ENCODE data around the gene KCTD13.
"Not testable (repeated sequence)": the region's sequence is repeated elsewhere in the genome, so short reads cannot be mapped to it uniquely, and the experiment has no call there.

The KCTD13 gene

DNA sequence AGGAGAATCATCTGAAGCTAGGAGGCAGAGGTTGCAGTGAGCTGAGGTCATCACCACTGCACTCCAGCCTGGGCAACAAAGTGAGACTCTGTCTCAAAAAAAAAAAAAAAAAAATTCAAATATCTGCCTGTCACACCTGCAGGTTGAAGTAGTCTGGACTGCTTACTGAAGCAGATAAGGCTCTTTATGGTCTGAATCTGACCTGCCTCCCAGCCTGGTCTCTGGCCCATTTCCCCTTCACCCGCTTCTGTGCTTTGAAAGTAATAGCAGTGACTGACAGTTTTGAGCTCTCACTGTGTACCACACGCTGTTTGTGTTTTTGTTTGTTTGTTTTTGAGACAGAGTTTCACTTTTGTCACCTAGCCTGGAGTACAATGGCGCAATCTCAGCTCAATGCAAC, 32.5 kb downstream of the KCTD13 start:
- Histone ChIP-seq H3K9me3 (ENCODE audit: control insufficient read depth, insufficient read depth, low read length) (no peaks in the 10 kb centered on the region), H3K4me1 (ENCODE audit: insufficient read depth, low read length) (no peaks in the 10 kb centered on the region; the same call in none of the 2 replicates), H3K9ac (ENCODE audit: low read depth, low read length) (no peak overlapping the region)

DNA sequence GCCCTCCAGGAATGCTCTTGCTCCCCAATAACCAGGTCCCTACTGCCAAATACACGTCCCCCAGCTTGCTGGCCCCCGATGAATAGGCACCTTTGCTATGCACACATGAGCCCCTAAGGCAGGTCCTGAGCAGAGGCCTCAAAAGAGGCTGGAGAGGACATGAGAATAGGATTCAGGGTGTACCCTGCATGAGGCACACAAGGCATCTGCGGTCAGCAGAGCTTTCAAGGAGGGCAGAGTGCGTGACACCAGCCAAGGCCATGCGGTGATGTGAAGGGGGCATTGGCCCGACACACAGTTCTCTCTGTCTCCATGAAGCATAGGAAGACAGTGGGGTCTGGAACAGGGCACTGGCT, 33.6 kb downstream of the KCTD13 start:
- H3K9me3 ChIP-seq (ENCODE audit: control insufficient read depth, insufficient read depth, low read length): no peaks in the 10 kb centered on the region

More for the DNA sequence above, 32.5 kb downstream of the KCTD13 start:
- no peaks in the 10 kb centered on the region for H3K36me3 ChIP-seq (ENCODE audit: insufficient read depth, low read length)

DNA sequence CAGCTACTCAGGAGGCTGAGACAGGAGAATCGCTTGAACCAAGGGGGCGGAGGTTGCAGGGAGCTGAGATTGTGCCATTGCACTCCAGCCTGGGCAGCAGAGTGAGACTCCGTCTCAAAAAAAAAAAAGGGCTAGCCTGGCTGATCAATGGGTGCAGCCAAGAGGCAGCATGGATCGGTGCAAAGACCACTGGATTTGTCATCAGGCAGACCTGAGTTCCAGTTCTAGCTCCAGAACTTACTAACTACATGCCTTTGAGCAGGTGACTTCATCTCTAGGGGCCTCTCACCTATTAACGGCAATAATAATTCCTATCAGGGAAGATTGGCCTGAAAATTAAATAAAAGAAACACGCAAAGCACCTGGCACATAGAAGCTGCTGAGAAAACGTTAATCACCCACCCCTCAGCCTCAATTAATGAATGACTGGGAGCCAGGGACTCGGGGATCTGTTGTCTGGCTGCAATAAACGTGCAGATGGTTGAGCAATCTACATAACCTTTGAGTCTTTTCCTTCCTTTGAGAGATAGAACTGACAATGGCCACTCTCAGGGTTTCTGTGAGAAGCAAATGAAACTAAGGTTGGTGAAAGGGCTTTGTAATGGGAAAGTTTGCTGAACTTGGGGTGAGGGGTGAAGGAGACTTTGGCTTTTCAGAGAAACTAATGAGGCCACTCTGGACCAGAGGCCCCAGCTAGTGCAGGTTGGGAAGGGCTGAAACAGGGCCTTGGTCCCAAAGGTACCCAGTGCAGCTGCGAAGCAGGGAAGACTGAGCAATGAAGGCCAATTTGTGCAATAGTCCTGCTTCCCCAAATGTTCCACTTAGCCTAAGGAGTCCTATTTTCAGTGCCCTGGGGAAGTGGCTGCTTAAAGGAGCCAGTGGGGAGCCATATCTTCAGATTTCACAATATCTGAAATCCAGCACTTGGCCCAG, 34.2 kb downstream of the KCTD13 start:
- no peaks in the 10 kb centered on the region for H3K9me3 ChIP-seq (ENCODE audit: control insufficient read depth, insufficient read depth, low read length)
- no peaks in the 10 kb centered on the region for H3K4me1 ChIP-seq (ENCODE audit: insufficient read depth, low read length)
- no peak overlapping the region for H3K9ac ChIP-seq (ENCODE audit: low read depth, low read length)
- H3K36me3 ChIP-seq (ENCODE audit: insufficient read depth, low read length): no peaks in the 10 kb centered on the region

More for the DNA sequence above, 33.6 kb downstream of the KCTD13 start:
- no peaks in the 10 kb centered on the region for H3K4me1 ChIP-seq (ENCODE audit: insufficient read depth, low read length)
- no peaks in the 10 kb centered on the region for H3K36me3 ChIP-seq (ENCODE audit: insufficient read depth, low read length)
- no peak overlapping the region for H3K9ac ChIP-seq (ENCODE audit: low read depth, low read length)

DNA sequence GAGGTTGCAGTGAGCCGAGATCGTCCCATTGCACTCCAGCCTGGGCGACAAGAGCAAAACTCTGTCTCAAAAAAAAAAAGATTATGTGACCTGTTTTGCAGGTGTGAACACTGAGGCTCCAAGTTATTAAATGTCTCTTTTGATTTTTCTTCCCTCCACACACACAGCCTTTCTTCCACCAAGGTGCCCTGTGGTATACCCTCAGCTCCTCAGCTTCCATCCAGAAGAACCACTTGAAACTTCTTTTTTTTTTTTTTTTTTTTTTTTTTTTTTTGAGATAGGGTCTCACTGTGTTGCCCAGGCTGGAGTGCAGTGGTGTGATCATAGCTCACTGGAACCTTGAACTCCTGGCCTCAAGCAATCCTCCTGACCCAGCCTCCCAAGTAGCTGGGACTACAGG, 36.7 kb downstream of the KCTD13 start:
- not testable (repeated sequence) for H3K4me1 ChIP-seq (ENCODE audit: insufficient read depth, low read length); H3K9me3 ChIP-seq (ENCODE audit: control insufficient read depth, insufficient read depth, low read length); H3K9ac ChIP-seq (ENCODE audit: low read depth, low read length); H3K36me3 ChIP-seq (ENCODE audit: insufficient read depth, low read length)

DNA sequence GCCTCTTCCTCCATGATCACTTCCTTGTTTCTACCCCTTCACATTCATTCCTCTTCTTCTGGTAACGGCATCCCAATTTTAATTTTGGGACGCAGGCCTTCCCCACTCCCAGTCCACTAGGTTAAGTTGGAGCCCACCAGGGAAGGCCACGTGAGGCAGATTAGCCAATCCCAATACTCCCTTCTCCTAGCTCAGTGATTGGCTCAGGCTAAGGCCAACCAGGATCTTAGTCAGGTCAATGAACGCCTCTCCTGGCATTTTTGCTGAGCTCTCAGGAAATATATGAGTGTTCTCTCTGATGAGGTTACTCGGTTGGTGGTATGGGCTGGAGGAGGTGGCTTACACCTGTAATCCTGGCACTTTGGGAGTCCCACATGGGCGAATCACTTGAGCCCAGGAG, 42.0 kb downstream of the KCTD13 start:
- H3K9me3 ChIP-seq (ENCODE audit: control insufficient read depth, insufficient read depth, low read length): no peaks in the 10 kb centered on the region
- H3K4me1 ChIP-seq (ENCODE audit: insufficient read depth, low read length): no peaks in the 10 kb centered on the region
- H3K36me3 ChIP-seq (ENCODE audit: insufficient read depth, low read length): no peaks in the 10 kb centered on the region; the same call in 1 of the 2 replicates
- H3K9ac ChIP-seq (ENCODE audit: low read depth, low read length): no peak overlapping the region

DNA sequence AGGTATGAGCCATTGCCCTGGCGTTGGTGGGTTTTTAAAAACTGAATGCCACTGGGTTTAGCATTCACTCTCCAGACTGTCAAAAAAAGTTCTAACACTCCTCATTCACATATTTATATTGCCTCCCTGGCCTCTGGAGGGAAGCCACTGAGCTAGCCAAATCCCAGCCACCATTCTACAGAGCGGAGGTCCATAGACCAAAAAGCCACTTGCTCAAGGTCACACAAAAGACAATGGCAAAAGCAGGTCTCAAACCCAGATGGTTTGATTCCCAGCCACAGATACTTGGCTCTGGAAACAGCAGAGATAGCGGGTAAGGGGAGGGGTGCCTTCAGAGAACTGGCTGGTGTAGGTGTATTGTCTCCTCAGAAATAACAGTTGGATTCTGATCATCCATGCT, 45.0 kb downstream of the KCTD13 start:
- no peaks in the 10 kb centered on the region; the same call in 1 of the 2 replicates for H3K4me1 ChIP-seq (ENCODE audit: insufficient read depth, low read length)
- no peaks in the 10 kb centered on the region for H3K9me3 ChIP-seq (ENCODE audit: control insufficient read depth, insufficient read depth, low read length)
- no peak overlapping the region for H3K9ac ChIP-seq (ENCODE audit: low read depth, low read length)
- H3K36me3 ChIP-seq (ENCODE audit: insufficient read depth, low read length): no peaks in the 10 kb centered on the region; the same call in 1 of the 2 replicates

DNA sequence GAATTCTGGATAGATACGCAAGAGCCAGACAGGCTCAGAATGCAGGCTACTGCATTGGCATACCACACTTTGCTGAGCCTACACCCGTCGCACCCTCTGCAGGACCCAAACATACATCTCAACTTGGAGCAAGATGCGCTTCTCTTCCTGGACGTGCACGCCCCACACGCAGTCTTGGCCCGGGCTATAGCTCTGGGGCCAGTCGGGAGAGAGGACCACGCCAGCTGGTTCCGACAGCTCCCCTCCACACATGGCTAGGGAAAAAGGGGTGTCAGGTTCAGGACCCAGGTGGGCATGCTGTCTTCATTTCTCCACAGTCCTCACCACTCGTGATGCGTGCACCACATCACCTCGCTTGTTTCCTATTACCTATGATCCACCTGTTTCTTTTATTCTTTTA, 47.9 kb downstream of the KCTD13 start:
- Histone ChIP-seq H3K9ac (ENCODE audit: low read depth, low read length) (no peak overlapping the region), H3K36me3 (ENCODE audit: insufficient read depth, low read length) (no peaks in the 10 kb centered on the region; the same call in 1 of the 2 replicates), H3K9me3 (ENCODE audit: control insufficient read depth, insufficient read depth, low read length) (no peaks in the 10 kb centered on the region), H3K4me1 (ENCODE audit: insufficient read depth, low read length) (no peaks in the 10 kb centered on the region; the same call in 1 of the 2 replicates)

DNA sequence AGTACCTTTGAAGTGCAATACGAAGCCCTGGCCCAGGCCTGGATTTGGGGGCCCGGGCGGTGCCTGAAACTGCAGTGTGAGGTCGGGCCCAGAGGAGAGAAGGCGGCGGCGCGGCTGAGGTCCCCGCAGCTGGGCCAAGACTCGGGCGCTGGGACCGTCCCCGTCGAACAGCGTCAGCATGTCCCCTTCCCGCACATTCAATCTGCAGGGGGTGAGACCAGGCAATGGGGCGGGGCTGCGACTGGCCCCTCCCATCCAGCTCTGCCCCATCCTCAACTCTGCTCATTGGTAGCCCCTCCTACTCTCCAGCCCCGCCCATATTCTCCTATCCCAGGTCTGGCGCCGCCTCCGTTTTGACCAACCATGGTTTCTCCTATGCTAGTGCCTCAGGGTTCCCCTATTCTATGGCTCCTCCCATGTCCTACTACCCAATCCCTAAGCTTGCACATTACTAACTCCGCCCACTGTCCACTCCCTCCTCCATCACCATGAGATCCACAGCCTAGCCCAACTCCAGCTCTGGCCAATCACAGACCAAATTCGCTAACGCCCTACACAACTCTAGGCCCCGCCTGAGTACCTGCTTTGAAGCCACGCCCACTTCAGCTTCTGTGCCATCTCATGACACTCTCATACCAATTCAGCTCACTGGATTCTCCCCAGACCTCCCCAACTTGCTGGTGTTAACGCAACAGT, 48.6 kb downstream of the KCTD13 start:
- Histone ChIP-seq H3K9me3 (ENCODE audit: control insufficient read depth, insufficient read depth, low read length) (no peaks in the 10 kb centered on the region), H3K4me1 (ENCODE audit: insufficient read depth, low read length) (no peaks in the 10 kb centered on the region; the same call in 1 of the 2 replicates), H3K9ac (ENCODE audit: low read depth, low read length) (peak overlapping the region; percentile 62; the same call in 1 of the 2 replicates), H3K36me3 (ENCODE audit: insufficient read depth, low read length) (no peaks in the 10 kb centered on the region)

DNA sequence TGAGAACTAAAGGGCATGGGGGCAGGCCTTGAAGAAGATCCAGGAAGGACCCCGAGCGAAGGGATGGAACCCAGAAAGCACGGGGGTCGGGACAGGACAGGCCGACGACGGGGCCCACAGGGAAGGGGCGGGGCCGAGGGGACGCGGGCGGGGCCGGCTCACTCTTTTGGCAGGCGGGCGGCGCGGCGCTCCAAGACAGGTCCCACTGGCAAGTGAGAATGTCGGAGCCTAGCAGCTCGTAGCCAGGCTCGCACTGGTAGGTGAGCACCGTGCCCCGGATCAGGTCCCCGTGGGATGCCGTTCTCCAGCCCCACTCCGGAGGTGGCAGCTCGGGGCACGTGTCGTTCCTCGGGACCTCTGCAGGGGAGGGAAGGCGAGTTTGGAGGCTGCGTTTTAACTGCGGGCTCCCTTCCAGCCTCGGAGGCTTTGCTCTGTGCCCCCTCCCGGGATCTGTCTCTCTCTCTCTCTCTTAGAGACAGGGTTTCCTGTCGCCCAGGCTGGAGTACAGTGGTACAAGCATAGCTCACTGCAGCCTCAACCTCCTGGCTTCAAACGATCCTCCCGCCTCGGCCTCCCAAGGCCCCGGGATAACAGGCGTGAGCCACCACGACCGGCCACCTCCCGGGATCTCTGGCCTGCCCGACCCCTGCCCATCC, 49.3 kb downstream of the KCTD13 start:
- Histone ChIP-seq H3K9me3 (ENCODE audit: control insufficient read depth, insufficient read depth, low read length) (no peaks in the 10 kb centered on the region), H3K36me3 (ENCODE audit: insufficient read depth, low read length) (no peaks in the 10 kb centered on the region), H3K4me1 (ENCODE audit: insufficient read depth, low read length) (no peaks in the 10 kb centered on the region; the same call in 1 of the 2 replicates), H3K9ac (ENCODE audit: low read depth, low read length) (peak overlapping the region; percentile 62; the same call in 1 of the 2 replicates)

DNA sequence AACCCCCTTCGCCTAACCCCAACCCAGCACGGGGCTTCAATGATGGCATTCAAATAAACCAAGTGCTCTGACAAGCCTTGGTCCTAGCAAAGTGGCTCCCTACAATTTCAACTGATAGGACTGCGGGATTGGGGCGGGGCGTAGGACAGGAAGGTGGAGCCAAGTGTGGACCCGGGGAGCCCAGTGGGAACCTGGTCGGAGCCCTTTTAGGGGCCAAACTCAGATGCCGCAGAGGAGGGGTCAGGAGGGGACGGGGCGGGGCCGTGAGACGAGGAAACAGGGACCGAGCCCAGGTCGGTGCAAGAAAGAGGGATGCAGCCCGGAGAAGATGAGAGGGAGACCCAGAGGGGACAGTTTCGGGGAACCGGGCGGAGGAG, 49.8 kb downstream of the KCTD13 start:
- Histone ChIP-seq H3K9me3 (ENCODE audit: control insufficient read depth, insufficient read depth, low read length) (no peaks in the 10 kb centered on the region), H3K36me3 (ENCODE audit: insufficient read depth, low read length) (no peaks in the 10 kb centered on the region), H3K9ac (ENCODE audit: low read depth, low read length) (peak overlapping the region; percentile 62; the same call in 1 of the 2 replicates), H3K4me1 (ENCODE audit: insufficient read depth, low read length) (no peaks in the 10 kb centered on the region; the same call in 1 of the 2 replicates)

DNA sequence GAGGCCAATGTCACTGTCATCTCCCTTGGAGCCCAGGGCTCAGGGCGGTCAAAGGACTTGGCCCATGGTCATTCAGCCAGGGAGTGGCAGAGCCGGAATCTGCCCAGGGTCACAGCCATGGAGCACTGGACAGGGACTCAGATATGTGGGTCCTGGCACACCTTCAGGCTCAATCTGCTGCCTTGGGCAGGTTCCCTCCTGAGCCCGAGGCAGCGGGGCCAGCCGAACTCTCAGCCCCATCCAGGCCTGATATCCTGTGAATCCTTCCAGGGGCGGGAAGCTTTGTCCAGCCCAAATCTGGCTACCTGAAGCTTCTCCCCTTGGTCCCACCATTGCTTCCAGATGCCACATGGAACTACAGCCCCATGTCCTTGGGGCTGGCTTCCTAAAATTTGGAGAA, 50.8 kb downstream of the KCTD13 start:
- Histone ChIP-seq H3K4me1 (ENCODE audit: insufficient read depth, low read length) (no peaks in the 10 kb centered on the region; the same call in 1 of the 2 replicates), H3K9ac (ENCODE audit: low read depth, low read length) (no peak overlapping the region), H3K9me3 (ENCODE audit: control insufficient read depth, insufficient read depth, low read length) (no peaks in the 10 kb centered on the region), H3K36me3 (ENCODE audit: insufficient read depth, low read length) (no peaks in the 10 kb centered on the region)

DNA sequence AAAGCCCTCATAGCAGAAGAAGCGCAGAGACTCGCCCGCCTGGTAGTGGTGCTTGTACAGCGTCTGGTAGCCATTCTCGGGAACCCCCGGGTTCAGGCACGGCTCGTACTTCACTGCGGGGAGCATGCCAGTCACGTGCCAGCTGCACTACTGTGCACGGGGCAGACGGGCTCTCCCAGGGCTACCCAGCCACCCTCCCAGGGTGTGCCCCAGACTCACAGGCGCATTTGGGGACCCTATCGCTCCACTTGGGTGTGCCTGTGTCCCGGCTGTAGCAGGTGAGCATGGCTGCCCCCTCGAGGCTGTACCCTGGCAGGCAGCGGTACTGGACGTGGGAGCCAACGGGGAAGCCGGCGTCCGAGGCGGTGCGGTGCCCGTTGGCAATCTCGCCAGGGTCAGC, 52.7 kb downstream of the KCTD13 start:
- no peaks in the 10 kb centered on the region for H3K9me3 ChIP-seq (ENCODE audit: control insufficient read depth, insufficient read depth, low read length)
- no peak overlapping the region for H3K9ac ChIP-seq (ENCODE audit: low read depth, low read length)
- H3K4me1 ChIP-seq (ENCODE audit: insufficient read depth, low read length): no peaks in the 10 kb centered on the region; the same call in 1 of the 2 replicates
- no peaks in the 10 kb centered on the region for H3K36me3 ChIP-seq (ENCODE audit: insufficient read depth, low read length)

DNA sequence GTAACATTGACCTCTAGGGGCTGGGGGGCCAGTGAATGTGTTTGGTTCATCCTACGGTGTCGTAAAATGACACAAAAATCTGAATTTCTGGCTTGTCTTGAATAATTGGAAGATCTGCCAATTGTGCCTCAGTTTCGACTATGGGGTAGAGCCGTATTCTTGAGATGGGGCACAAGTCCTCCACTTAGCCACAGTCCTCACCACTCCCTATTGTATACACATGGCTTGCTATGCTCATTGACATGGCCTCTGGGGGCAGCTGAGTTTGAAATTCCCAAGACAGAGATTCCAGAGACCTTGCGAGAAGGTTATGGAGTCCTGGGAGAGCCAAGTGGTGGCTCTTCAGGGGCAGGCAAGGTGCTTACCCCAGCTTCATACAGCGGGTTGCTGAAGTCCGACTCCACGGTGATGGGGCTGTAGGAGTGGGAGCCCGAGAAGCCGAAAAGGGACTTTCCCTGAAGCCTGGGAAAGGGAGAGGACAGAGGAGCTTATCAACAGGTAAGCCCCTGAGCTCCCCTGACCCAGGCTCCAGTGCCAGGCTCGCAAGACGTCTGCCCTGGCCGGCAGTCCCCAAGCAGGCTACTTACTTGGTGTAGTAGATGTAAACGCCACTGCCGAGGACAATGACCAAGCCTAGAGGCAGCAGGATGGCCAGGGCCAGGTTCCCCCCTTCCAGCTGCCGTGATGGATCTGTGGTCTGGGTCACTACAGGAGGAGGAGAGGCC, 54.0 kb downstream of the KCTD13 start:
- Histone ChIP-seq H3K36me3 (ENCODE audit: insufficient read depth, low read length) (no peaks in the 10 kb centered on the region), H3K9me3 (ENCODE audit: control insufficient read depth, insufficient read depth, low read length) (no peaks in the 10 kb centered on the region), H3K9ac (ENCODE audit: low read depth, low read length) (no peak overlapping the region), H3K4me1 (ENCODE audit: insufficient read depth, low read length) (no peaks in the 10 kb centered on the region; the same call in 1 of the 2 replicates)

DNA sequence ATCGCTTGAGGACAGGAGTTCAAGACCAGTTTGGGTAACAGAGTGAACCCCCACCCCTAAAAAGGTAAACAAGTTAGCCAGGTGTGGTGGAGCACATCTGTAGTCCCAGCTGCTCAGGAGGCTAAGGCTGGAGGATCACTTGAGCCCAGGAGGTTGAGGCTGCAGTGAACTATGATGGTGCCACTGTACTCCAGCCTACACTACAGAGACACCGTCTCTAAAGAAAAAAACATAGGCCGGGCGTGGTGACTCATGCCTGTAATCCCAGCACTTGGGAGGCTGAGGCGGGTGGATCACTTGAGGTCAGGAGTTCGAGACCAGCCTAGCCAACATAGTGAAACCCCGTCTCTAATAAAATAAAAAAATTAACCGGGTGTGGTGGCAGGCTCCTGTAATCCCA, 57.0 kb downstream of the KCTD13 start:
- not testable (repeated sequence) for H3K4me1 ChIP-seq (ENCODE audit: insufficient read depth, low read length); H3K9me3 ChIP-seq (ENCODE audit: control insufficient read depth, insufficient read depth, low read length); H3K9ac ChIP-seq (ENCODE audit: low read depth, low read length); H3K36me3 ChIP-seq (ENCODE audit: insufficient read depth, low read length)

All from ES-I3 (cell line).